NCI-H1436 treated with DMSO at 0.1 percent for 48 hours (cell line): ENCODE data around the gene CLIP4.

Experiments
- DNase-seq: peaks from one replicate; lab custom pipeline; 2025; lab: John Stamatoyannopoulos, UW

CLIP4 gene

GRCh38 chr2:29222381-29223179, 107.4 kb downstream of the CLIP4 start:
- DNase-seq: no peak

DNA sequence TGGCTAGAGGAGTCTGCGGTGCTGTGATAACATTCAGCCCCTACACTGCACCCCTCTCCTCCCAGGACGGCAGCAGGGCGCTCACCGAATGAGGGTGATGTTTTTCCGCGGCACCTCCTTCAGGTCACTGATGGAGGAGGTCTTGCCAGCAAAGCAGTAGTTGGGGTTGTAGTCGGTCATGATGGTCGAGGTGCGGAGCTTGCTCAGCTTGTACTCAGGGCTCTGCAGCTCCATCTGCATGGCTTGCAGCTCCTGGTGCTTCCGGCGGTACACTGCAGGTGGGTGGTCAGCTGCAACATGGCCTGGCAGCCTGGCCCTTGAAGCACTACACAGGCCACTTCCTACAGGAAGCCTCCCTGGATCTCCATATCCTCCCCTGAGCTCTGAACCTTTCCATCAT, 108.0 kb downstream of the CLIP4 start:
- DNase-seq: no peak

DNA sequence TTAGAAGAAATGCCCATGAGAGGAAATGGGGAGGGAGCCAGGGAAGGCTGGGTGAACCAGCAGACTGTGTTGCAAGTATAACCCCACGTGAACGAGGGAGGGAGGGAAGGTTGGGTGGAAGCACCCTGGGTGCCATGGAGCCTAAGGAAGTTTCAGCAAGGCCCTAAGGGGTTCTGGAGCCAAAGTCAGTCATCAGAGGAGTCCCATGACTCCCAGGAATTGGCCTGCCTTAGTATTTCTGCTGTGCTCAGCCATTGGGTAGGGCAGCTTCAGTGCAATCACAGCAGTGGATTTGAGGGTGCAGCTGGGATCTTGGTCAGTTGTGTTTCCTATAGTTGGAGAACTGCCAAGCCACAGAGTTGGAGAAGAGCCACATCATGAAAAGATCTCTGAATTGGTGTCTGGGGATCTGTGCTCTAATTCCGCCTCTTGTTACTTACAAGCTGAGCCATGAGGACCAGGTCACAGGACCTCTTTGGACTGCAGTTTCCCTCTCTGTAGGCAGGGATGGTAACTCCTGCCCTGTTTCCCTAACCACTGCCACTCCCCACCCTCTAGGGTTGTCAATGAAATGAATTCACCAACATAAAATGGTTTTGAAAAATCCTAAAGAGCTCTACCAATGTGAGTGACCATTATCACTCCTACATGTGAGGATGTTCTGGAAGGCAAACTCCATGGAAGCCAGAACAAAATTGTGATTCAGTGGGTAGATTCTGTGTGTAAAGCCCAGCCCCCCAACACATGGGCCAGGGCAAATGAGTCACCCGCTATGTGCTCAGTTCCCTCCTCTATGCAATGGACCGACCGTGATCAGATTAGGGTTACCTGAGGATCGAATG, 108.9 kb downstream of the CLIP4 start:
- no peak for DNase-seq

DNA sequence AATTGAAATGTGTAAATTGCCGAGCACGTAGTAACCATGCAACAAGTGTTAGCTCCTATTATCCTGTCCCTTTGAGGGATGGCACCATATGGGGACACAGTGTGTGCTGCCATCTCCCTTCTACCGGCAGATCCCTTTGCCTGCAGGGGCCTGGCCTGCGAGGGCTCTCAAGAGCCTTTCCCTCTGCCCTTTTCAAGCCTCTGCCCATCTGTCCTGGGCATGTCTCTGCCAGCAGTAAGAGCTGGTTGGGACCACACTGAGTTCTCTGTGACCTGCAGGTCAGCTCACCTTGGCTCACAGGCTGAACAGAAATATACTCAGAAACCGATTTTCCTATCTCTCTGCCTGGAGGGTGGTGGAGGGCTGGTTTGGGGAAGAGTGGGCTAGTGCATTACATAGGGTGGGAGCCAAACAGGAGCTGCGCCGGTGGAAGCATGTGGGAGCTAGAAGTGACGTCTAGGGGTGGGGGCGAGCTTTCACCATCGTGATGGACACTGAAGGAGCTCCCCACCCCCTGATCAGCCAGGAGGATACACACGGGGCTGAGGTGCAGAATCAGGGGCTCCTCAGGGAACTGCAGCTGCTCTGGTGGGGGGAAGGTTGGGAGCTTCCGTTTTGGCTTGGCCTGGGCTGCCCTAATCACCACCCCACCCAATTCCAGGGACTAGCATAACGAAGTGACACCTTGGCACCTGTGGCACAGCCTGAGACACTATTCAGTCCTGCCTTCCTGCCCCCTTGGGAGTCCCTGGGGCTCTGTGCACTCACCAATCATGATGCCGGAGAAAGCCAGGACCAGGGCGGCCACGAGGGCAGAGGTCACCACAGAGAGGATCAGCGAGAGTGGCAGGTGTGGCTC, 109.7 kb downstream of the CLIP4 start:
- no peak for DNase-seq

DNA sequence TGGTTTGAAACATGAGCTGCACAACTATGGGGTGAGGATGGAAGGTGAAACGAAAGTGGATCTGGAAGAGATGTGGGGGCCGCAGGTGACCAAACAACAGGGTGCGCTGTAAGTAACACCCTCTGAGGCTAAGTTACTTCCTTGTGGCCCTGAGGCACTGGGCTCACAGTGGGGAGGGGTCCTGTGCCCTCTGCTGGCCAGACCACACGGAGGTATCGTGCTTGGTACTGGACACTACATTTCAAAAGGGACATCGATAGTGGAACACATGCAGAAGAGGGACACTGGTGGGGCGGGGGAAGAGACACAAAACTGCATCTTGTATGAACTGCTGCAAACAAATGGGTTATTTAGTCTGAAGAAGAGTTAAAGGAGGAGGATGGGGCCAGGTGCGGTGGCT, 110.6 kb downstream of the CLIP4 start:
- no peak for DNase-seq

GRCh38 chr2:29226375-29226774, 111.2 kb downstream of the CLIP4 start:
- DNase-seq: no peak

- no peak for DNase-seq
Observed at GRCh38 chr2:29226808-29227207, 111.6 kb downstream of the CLIP4 start.

GRCh38 chr2:29227935-29228675, 112.9 kb downstream of the CLIP4 start:
- no peak for DNase-seq

DNA sequence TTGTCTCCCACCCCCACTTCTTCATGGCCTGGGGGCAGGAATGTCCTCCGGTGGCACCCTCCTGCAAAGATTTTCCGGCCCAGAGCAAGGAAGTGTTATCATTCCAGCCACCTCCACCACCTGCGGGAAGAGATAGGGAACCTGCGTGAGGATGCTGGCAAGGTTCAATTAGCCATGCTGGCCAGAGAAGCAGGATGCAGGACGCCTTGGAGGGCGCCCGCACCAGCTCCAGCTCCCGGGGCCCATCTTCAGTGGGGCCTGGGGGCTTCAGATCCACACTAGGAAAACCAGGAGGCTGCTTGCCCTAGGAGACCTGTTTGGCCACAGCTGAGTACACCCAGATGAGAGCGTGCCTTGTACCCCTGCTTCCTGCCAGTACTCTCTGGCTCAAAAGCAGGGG, 113.7 kb downstream of the CLIP4 start:
- no peak for DNase-seq

DNA sequence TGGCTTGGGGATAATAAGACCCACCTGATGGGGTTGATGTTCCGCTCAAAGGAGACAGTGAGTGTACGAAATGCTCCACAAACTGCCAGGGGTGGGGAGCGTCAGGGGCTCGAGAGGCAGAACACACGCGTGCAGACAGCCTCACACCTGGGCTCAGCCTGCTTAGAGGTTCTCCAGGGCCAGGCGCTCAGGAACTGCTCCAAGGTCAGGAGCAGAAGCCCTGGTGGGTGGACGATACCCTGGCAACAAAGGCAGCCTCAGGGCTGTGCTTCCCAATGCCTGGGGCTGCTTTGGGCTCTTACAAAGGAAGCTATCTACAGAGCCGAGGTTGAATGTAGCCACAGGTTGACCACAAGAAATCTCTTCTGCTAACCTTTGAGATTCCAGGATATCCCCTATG, 114.4 kb downstream of the CLIP4 start:
- no peak for DNase-seq

DNA sequence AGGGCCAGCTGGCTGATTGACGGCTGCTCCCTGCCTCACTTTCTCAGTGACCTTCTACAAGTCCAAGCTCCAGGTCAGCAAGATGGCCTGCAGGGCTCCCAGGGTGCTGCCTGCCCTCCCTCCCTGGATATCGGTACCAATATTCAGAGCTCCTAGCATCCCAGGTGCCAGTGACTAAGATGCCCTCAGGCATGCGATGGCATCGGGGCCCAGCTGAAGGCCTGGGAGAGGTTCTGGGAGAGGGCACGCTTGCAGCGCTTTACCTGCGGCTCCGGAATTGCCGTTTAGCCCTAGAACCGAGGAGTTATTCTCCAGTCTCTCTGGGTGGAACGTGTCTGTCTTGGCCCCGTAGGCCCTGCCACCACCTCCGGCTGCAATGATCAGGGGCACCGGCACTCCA, 116.8 kb downstream of the CLIP4 start:
- no peak for DNase-seq

DNA sequence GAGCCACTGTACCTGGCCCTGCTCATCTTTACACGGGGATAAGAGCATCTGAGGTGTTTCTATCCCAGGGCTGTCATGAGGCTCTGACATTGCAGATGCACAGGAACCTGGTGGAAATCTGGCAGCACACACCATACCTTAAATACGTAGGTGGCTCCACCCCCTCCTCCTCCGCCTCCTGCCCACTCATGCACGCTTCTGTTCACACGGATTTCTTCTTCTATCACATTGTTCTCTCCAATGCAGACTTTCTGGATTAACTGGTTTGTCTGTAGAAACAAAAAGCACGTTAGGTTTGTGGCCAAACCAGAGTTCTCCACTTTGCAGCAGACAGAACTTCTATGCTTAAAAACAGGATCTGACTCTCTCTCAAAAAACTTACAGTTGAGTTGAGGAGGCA, 118.2 kb downstream of the CLIP4 start:
- DNase-seq: no peak

DNA sequence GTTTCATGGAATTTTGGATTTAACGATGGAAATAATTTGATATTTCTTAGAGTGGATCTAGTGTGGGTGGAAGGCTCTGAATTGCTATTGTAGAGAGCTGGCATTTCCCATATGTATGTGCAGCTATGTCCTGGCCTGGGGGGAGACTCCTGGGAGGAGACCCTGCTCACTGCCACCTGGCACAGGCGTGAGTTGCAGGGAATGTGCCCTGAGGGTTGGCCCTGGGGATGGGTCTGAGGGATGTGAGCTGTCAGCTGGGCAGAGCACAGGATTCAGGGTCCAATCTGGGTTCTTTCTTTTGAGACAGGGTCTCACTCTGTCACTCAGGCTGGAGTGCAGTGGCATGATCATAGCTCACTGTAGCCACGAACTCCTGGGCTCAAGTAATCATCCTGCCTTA, 120.2 kb downstream of the CLIP4 start:
- DNase-seq: no peak

- DNase-seq: no peak
Observed at GRCh38 chr2:29236074-29236473, 120.9 kb downstream of the CLIP4 start.

DNA sequence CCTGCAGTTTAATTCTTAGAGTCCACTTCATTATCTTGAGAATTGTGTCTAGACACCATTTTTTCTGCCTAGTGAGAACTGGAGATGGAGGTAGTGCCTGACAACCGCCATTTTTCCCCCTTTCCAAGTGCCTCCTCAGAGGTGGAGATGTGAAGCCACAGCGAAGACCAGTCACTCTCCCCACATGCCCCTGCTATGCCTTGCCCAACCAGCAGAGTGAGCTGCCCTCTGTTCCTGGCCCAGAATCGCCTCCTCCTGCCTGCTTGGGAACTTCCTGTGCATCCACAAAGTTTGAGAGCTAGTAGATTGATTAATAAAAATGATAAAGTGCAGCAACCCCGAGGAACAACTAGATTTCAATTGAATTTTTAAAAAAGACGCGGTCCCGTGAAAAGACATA, 123.3 kb downstream of the CLIP4 start:
- no peak for DNase-seq
